GM19351 (cell line): ENCODE results near the gene BCL3.
"Not testable (repeated sequence)": the region's sequence is repeated elsewhere in the genome, so short reads cannot be mapped to it uniquely, and the experiment has no call there.

ENCODE experiments used
- ATAC-seq: cut with Tn5 transposase; IDR thresholded peaks from one replicate; pipeline ENCODE4 v1.9.1; 2021; ENCODE audit warnings: mild to moderate bottlenecking, moderate library complexity; ENCODE audit not compliant: unreplicated experiment

The BCL3 gene

GRCh38 chr19:44757057-44757734 lies 8.7 kb downstream of the BCL3 start:
- no peak for ATAC-seq

- no peak for ATAC-seq
Measured at GRCh38 chr19:44757735-44758505, 9.4 kb downstream of the BCL3 start.

GRCh38 chr19:44758596-44758995 lies 10.1 kb downstream of the BCL3 start:
- ATAC-seq = no peak

- no peak for ATAC-seq
Measured at GRCh38 chr19:44759083-44759804, 10.7 kb downstream of the BCL3 start.

GRCh38 chr19:44762038-44762437 lies 13.5 kb downstream of the BCL3 start:
- ATAC-seq = no peak

- no peak for ATAC-seq
Measured at GRCh38 chr19:44765033-44765948, 16.8 kb downstream of the BCL3 start.

- no peak for ATAC-seq
Measured at GRCh38 chr19:44765949-44766335, 17.4 kb downstream of the BCL3 start.

- ATAC-seq = no peak
Measured at GRCh38 chr19:44767295-44768180, 19.0 kb downstream of the BCL3 start.

- ATAC-seq = peak; percentile 96
Measured at GRCh38 chr19:44770550-44771257, 22.2 kb downstream of the BCL3 start.

GRCh38 chr19:44772144-44772543 lies 23.6 kb downstream of the BCL3 start:
- ATAC-seq = not testable (repeated sequence)

- ATAC-seq = no peak
Measured at GRCh38 chr19:44772959-44773358, 24.5 kb downstream of the BCL3 start.

GRCh38 chr19:44775676-44776240 lies 27.2 kb downstream of the BCL3 start:
- ATAC-seq = no peak

- no peak for ATAC-seq
Measured at GRCh38 chr19:44776402-44777096, 28.0 kb downstream of the BCL3 start.

GRCh38 chr19:44777715-44778347 lies 29.3 kb downstream of the BCL3 start, which contains the start of gene CBLC:
CBLC (plus strand) TSS chr19:44777890; CDS start chr19:44777932, 42 bp downstream.
- no peak for ATAC-seq

GRCh38 chr19:44779150-44779549 lies 30.6 kb downstream of the BCL3 start:
- no peak for ATAC-seq

- not testable (repeated sequence) for ATAC-seq
Measured at GRCh38 chr19:44781694-44782093, 33.2 kb downstream of the BCL3 start.

- ATAC-seq = no peak
Measured at GRCh38 chr19:44782729-44783128, 34.2 kb downstream of the BCL3 start.

- no peak for ATAC-seq
Measured at GRCh38 chr19:44783545-44783944, 35.0 kb downstream of the BCL3 start.
